ENCODE data around the gene RUNX3. TPM values are rescaled to one million over a fixed set of nuclear protein-coding genes. Genes with fewer than 3 reads are reported as not detected.
A peak's percentile ranks its signal among the peaks of the same experiment; 100 is the strongest.
"Not testable (repeated sequence)": the region's sequence is repeated elsewhere in the genome, so short reads cannot be mapped to it uniquely, and the experiment has no call there.

RUNX3 gene
- total RNA-seq = 100 to 1,000 TPM; 116 to 145 TPM

GRCh38 chr1:24930260-24931145 lies at the start of gene RUNX3:
RUNX3 (minus strand) TSS chr1:24930276; CDS start chr1:24929868, 408 bp downstream.
- Mint-ChIP-seq H3K27ac (peak within 1 kb of the TSS; percentile 94), H3K9me3 (no peaks in the 10 kb centered on the region), H3K4me1 (peaks cover 27% of the 10 kb centered on the region), H3K36me3 (ENCODE audit: low read depth) (peaks cover 84% of the 10 kb centered on the region), H3K27me3 (no peaks in the 10 kb centered on the region), H3K4me3 (peak within 1 kb of the TSS; percentile 92)
- ATAC-seq (replicated peaks) = peak; percentile 78

DNA sequence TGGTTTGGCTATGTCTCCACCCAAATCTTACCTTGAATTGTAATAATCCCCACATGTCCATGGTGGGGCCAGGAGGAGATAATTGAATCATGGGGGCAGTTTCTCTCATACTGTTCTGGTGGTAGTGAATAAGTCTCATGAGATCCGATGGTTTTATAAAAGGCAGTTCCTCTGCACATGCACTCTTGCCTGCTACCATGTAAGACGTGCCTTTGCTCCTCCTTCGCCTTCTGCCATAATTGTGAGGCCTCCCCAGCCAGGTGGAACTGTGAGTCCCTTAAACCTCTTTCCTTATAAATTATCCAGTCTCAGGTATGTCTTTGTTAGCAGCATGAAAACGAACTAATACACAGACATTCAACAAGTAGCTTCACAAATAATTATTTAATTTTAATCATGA lies 49.2 kb upstream of the RUNX3 start:
- Mint-ChIP-seq H3K27ac (peak overlapping the region; percentile 92), H3K9me3 (peaks cover 26% of the 10 kb centered on the region), H3K4me1 (peaks cover 27% of the 10 kb centered on the region)
- H3K4me3 Mint-ChIP-seq; H3K27me3 Mint-ChIP-seq; ATAC-seq (replicated peaks); H3K36me3 Mint-ChIP-seq (ENCODE audit: low read depth): not testable (repeated sequence)

GRCh38 chr1:24978383-24979032 lies 48.4 kb upstream of the RUNX3 start:
- H3K4me3 Mint-ChIP-seq = no peak overlapping the region
- peaks cover 20% of the 10 kb centered on the region for H3K4me1 Mint-ChIP-seq
- H3K27me3 Mint-ChIP-seq = no peaks in the 10 kb centered on the region
- H3K27ac Mint-ChIP-seq = no peak overlapping the region
- H3K36me3 Mint-ChIP-seq (ENCODE audit: low read depth) = no peaks in the 10 kb centered on the region
- ATAC-seq (replicated peaks) = peak; percentile 19
- peaks cover 26% of the 10 kb centered on the region for H3K9me3 Mint-ChIP-seq

DNA sequence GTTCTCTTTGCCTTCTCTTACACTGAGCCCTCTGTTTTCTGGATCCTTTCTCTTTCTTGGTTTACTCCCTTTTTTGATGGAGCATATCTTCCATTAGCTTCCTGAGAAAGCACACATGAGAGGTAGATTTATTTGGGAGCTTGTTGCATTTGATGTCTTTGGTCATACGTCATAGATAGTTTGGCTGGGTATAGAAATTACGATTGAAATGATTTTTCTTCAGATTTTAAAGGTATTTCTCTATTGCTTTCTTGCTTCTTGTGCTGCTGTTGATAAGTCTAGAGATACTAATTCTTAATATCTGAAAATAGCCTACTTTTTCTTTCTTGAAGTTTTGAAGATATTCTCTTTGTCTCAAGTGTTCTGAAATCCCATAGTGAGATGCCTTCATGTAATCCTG lies 45.3 kb upstream of the RUNX3 start:
- no peak for ATAC-seq (replicated peaks)
- H3K4me3 Mint-ChIP-seq = no peak overlapping the region
- peaks cover 25% of the 10 kb centered on the region for H3K4me1 Mint-ChIP-seq
- H3K27ac Mint-ChIP-seq = no peak overlapping the region
- H3K27me3 Mint-ChIP-seq = no peaks in the 10 kb centered on the region
- peaks cover 26% of the 10 kb centered on the region for H3K9me3 Mint-ChIP-seq
- no peaks in the 10 kb centered on the region for H3K36me3 Mint-ChIP-seq (ENCODE audit: low read depth)

DNA sequence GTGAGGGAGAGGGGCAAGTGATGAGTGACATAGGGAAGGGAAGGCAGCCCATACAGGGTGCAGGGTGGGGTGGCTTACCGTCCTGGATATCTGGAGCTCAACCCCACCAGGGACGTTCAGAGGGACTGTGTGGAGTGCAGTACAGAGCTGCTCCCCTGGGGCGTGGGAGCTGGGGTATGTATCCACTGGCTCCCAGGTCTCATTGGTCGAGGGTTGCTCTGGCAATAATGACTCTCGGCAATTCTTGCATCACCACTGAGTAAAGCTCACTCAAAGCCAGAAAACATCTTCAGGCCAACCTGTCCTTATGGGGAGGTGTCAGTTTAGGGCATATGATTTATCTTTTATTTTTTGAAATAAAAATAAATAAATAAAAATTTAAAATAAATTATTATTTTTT lies 43.2 kb upstream of the RUNX3 start:
- Mint-ChIP-seq H3K36me3 (ENCODE audit: low read depth) (no peaks in the 10 kb centered on the region), H3K27ac (peak overlapping the region; percentile 77)
- ATAC-seq (replicated peaks) = peak; percentile 55

GRCh38 chr1:24972915-24973242 lies 42.8 kb upstream of the RUNX3 start:
- peaks cover 26% of the 10 kb centered on the region for H3K9me3 Mint-ChIP-seq
- H3K27ac Mint-ChIP-seq = peak overlapping the region; percentile 77
- H3K27me3 Mint-ChIP-seq = no peaks in the 10 kb centered on the region
- no peaks in the 10 kb centered on the region for H3K36me3 Mint-ChIP-seq (ENCODE audit: low read depth)
- peak overlapping the region; percentile 8 for H3K4me3 Mint-ChIP-seq
- peaks cover 39% of the 10 kb centered on the region for H3K4me1 Mint-ChIP-seq
- no peak for ATAC-seq (replicated peaks)

More for the DNA sequence above, 43.2 kb upstream of the RUNX3 start:
- no peaks in the 10 kb centered on the region for H3K27me3 Mint-ChIP-seq
- peak overlapping the region; percentile 8 for H3K4me3 Mint-ChIP-seq
- peaks cover 26% of the 10 kb centered on the region for H3K9me3 Mint-ChIP-seq
- H3K4me1 Mint-ChIP-seq = peaks cover 37% of the 10 kb centered on the region

- Mint-ChIP-seq H3K36me3 (ENCODE audit: low read depth) (no peaks in the 10 kb centered on the region), H3K4me1 (peaks cover 39% of the 10 kb centered on the region), H3K4me3 (peak overlapping the region; percentile 8), H3K9me3 (peaks cover 26% of the 10 kb centered on the region), H3K27me3 (no peaks in the 10 kb centered on the region), H3K27ac (peak overlapping the region; percentile 77)
- ATAC-seq (replicated peaks) = peak; percentile 40
These were observed 42.3 kb upstream of the RUNX3 start for GRCh38 chr1:24972221-24972914.

DNA sequence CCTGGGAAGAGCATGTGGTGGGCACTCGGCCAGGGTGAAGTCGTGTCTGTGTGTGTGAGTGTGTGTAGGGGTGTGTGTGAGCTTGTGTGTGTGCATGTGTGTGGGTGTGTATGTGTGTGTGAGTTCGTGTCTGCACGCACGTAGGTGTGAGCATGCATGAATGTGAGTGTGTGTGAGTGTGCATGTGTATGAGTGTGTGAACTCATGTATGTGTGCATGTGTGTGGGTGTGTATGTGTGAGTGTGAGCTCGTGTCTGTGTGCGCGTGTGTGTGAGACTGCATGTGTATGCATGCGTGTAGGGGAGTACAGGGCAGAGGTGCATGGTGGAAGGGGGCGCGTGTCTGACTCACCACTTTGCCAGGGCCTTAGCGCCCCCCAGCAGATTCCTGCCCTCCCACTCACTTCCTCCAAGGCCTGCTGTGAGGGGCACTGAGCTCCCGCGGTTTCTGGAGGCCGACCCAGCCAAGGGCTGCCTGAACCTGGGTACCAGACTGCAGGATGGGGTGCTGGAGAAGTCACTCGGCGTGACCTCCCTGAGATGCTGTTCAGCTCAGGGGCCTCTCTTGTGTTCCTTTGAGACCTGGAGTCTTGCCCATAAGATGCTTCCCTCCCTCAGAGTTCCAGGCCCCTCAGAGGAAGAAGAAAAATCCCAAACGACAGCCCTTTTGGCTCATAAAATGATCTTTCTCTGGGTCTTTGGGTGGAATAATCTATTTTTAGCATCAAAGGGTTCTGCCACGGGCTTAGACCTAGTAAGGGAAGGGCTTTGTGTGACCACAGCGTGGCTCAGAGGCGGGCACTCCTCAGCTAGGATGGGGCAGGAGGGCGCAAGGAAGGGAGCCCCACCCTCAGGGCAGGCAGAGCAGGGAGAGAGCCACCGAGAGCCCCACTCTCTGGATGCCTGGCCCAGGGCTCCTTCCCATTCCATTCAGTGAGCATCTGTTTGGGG lies 41.1 kb upstream of the RUNX3 start:
- Mint-ChIP-seq H3K4me1 (peaks cover 35% of the 10 kb centered on the region), H3K27ac (peak overlapping the region; percentile 77), H3K4me3 (peak overlapping the region; percentile 8), H3K27me3 (no peaks in the 10 kb centered on the region), H3K36me3 (ENCODE audit: low read depth) (no peaks in the 10 kb centered on the region), H3K9me3 (peaks cover 19% of the 10 kb centered on the region)
- no peak for ATAC-seq (replicated peaks)

- H3K27me3 Mint-ChIP-seq = no peaks in the 10 kb centered on the region
- peak overlapping the region; percentile 5 for H3K27ac Mint-ChIP-seq
- no peak for ATAC-seq (replicated peaks)
- H3K4me1 Mint-ChIP-seq = peaks cover 41% of the 10 kb centered on the region
- H3K36me3 Mint-ChIP-seq (ENCODE audit: low read depth) = peaks cover under 1% of the 10 kb centered on the region
- peak overlapping the region; percentile 8 for H3K4me3 Mint-ChIP-seq
- H3K9me3 Mint-ChIP-seq = peaks cover 10% of the 10 kb centered on the region
These were observed 40.3 kb upstream of the RUNX3 start for GRCh38 chr1:24970399-24970753.

DNA sequence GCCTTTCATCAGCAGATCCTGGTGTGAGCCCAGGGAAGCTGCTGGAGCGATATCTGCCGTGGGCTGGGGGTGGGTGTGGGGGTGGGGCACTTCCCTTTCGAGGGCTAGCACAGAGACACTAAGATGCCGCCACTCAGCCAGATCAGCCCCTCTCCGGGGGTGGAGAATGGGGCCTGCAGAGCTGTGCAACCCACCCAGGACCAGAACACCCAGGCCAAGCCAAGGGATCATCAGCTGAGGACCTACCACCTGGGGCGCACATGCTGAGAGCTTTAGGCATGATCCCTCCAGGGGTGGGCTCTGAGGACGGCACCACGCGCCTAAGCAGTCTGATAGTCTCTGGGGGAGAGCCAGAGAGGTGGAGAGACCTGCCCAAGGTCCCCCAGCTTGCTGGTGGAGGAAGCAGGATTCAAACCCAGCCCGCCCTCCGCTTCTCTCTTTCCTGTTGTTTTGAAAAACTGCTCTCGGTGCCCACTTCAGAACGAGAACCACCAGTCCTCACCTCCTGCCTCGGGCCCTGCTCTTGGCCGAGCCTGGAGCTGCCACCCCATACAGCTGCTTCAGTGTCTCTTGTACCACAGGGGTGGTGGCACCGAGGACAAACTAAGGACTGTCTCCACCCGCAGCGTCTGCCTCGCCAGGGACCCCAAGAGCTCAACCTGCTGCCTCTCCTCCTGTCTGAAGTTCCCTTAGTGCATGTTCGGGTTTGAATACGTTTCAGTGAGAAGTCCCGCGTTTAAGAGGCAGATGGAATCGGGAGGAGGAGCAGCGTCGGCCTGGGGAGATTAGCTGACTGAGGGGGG lies 39.7 kb upstream of the RUNX3 start:
- Mint-ChIP-seq H3K4me1 (peaks cover 41% of the 10 kb centered on the region), H3K36me3 (ENCODE audit: low read depth) (peaks cover 6% of the 10 kb centered on the region), H3K27ac (no peak overlapping the region), H3K9me3 (peaks cover 5% of the 10 kb centered on the region), H3K4me3 (no peak overlapping the region), H3K27me3 (no peaks in the 10 kb centered on the region)
- no peak for ATAC-seq (replicated peaks)

- Mint-ChIP-seq H3K27me3 (no peaks in the 10 kb centered on the region), H3K4me3 (no peak overlapping the region), H3K9me3 (no peaks in the 10 kb centered on the region), H3K36me3 (ENCODE audit: low read depth) (peaks cover 14% of the 10 kb centered on the region), H3K4me1 (peaks cover 41% of the 10 kb centered on the region), H3K27ac (peak overlapping the region; percentile 97)
- no peak for ATAC-seq (replicated peaks)
These were observed 39.0 kb upstream of the RUNX3 start for GRCh38 chr1:24968941-24969585.

DNA sequence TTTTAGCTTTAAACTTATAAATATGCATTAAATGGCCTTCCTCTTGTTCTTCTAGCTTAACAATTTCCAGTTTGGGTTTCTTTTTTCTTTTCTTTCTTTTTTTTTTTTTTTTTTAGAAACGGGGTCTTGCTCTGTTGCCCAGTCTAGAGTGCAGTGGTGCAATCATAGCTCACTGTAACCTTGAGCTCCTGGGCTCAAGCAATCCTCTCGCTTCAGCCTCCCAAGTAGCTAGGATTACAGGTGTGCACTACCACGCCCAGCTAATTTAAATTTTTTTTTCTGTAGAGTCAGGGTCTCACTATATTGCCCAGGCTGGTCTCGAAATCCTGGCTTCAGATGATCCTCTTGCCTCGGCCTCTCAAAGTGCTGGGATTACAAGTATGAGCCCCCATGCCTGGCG lies 37.9 kb upstream of the RUNX3 start:
- Mint-ChIP-seq H3K4me3 (no peak overlapping the region), H3K4me1 (peaks cover 39% of the 10 kb centered on the region), H3K27ac (peak overlapping the region; percentile 97), H3K27me3 (no peaks in the 10 kb centered on the region), H3K36me3 (ENCODE audit: low read depth) (peaks cover 25% of the 10 kb centered on the region), H3K9me3 (no peaks in the 10 kb centered on the region)
- ATAC-seq (replicated peaks) = no peak

DNA sequence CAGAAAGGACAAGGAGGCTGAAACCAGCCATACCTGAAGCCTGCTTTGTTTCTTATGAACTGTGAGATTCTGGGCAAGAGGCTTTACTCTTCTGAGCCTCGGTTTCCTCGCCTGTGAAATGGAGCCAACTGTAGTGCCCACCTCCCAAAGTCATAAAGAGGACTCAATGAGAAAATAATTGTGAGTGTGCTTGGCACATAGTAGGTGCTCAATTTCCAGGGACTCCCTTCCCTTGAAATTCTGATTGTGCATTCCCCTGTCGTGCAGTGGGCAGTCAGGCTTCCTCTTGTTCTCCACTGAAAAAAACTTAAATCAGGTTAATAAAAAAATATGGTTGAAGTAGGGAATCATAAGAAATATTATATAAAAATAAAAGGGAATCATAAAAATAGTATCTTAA lies 37.5 kb upstream of the RUNX3 start:
- Mint-ChIP-seq H3K27ac (peak overlapping the region; percentile 97), H3K27me3 (no peaks in the 10 kb centered on the region), H3K36me3 (ENCODE audit: low read depth) (peaks cover 29% of the 10 kb centered on the region), H3K4me3 (peak overlapping the region; percentile 80), H3K4me1 (peaks cover 35% of the 10 kb centered on the region), H3K9me3 (no peaks in the 10 kb centered on the region)
- ATAC-seq (replicated peaks) = no peak
